Upper lobe of left lung (tissue), 6 donors: Measurements from ENCODE around the gene GINS1. TPM values are rescaled to one million over a fixed set of nuclear protein-coding genes. Genes with fewer than 3 reads are reported as not detected.

Experiments used
- ATAC-seq, 2 donors: fragments of 200-7000 bp; cut with Tn5 transposase; one replicate each; pipeline ENCODE4 v1.9.1; 2022; ENCODE audit warnings: mild to moderate bottlenecking in 2 of 2, moderate library complexity in 2 of 2; ENCODE audit not compliant: low FRiP score in 2 of 2
- DNase-seq, 2 donors: peaks; one replicate each; pipeline ENCODE4 v3.0.0-alpha.2; 2019 to 2020
- H3K27ac ChIP-seq, 4 donors: fragments of 200-600 bp; sonication (generic); one replicate each; pipeline ENCODE4 v1.5.1; 2016 to 2019
- H3K27me3 ChIP-seq, 4 donors: fragments of 200-600 bp; sonication (generic); one replicate each; pipeline ENCODE4 v1.5.1; 2017 to 2019
- H3K36me3 ChIP-seq, 4 donors: fragments of 200-600 bp; sonication (generic); one replicate each; pipeline ENCODE4 v1.5.1; 2016 to 2019
- H3K4me1 ChIP-seq, 4 donors: fragments of 200-600 bp; sonication (generic); one replicate each; pipeline ENCODE4 v1.5.1; 2018 to 2019
- H3K4me3 ChIP-seq, 4 donors: fragments of 200-600 bp; sonication (generic); one replicate each; pipeline ENCODE4 v1.5.1; 2017 to 2019; ENCODE audit warnings: mild to moderate bottlenecking in 2 of 4, moderate library complexity in 1 of 4
- H3K9me3 ChIP-seq, 4 donors: fragments of 200-600 bp; sonication (generic); one replicate each; pipeline ENCODE4 v1.5.1; 2018 to 2019
- EP300 ChIP-seq, 4 donors: sonication (generic); formaldehyde crosslinking; IDR thresholded peaks; one replicate each; pipeline ENCODE4 v1.5.1; 2017; ENCODE audit warnings: antibody characterized with exemption in 4 of 4, control low read depth in 2 of 4
- POLR2A ChIP-seq, 4 donors: fragments of 450-650 bp; IDR thresholded peaks; one replicate each; pipeline ENCODE4 v1.5.1; 2016 to 2017; ENCODE audit warnings: antibody characterized with exemption in 4 of 4, mild to moderate bottlenecking in 2 of 4
- POLR2AphosphoS5 ChIP-seq, 2 donors: sonication (generic); formaldehyde crosslinking; IDR thresholded peaks; one replicate each; pipeline ENCODE4 v1.5.1; 2017; ENCODE audit warnings: antibody characterized with exemption in 2 of 2
- WGBS, 2 donors: methylation state at CpG; one replicate each; pipeline ENCODE4 v1.1.5; 2017 to 2018; 5-methylcytosine and 5-hydroxymethylcytosine counted together
- total RNA-seq, 6 donors: library from RNA; depleted of rRNA in 4 of 6; stranded (reverse); fragments of >200 nt in 4 of 6; gene quantifications; one replicate each; pipeline versions ENCODE4 v1.1.0 to v1.2.1, GENCODE V29; 2016 to 2021
- TF ChIP-seq, protein P1 (sequence below), 6 experiments: fragments of 450-650 bp in 4 of 6; fragments of 200-600 bp in 2 of 6; sonication (generic) in 2 of 6; IDR thresholded peaks; one replicate each; pipeline ENCODE4 v1.5.1; 2016 to 2019; ENCODE audit warnings: antibody characterized with exemption in 6 of 6
- donor health status: DM: no; HTN: no; CAD: no; lungs with moderate emphysema.
- donor health status: DM: no; HTN: yes; CAD: no; lungs with severe emphysema.

GINS1 gene
- total RNA-seq, 6 donors from 2014 or later, result under 0.01 to 1.8 (median 0.77) TPM

DNA sequence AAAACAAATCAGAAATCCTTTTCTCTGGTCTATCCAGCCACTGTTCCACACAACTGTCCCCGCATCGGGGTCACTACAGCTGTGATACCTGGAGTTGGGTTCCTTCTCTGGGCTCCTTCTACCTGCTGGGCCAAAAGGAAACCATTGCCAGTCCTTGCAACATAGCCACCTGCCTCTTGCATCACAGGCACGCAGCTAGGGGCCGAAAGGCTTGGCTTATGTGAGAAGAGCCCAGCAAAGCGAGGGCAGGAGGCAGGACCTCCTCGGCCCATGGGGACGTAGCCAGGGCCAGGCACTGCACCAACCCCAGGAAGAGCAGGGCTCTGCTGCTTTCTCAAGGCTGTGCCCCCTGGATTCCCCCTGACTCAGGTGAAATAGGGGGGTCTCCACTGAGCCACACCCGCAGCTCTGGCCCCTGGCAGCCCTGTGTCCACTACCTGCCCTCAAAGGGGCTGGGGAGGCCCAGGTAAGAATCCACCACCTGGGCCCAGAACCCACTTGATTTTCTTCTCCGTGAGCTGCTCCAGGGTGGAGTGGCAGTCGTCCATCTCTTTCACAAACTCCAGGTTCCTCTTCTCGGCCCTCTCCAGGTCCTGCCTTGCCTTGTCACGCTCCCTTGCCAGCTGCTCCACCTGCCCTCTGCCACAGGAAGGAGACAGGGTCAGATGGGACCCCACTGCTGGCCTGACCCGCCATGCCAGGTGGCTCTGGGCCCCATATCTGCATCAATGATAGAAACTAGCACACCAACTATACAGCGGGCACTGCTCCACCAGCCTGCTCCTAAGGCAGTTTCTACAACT, 88.9 kb downstream of the GINS1 start:
- WGBS, 2 donors, result 87 to 88% methylated on average over 9 to 14 of the region's 14 CpGs
- DNase-seq, result peak in 1 of 2 donors; percentile 40
- Histone ChIP-seq H3K27me3 (no peaks in the 10 kb centered on the region), H3K4me3 (no peak overlapping the region), H3K27ac (no peak overlapping the region), H3K4me1 (no peaks in the 10 kb centered on the region), H3K36me3 (peaks cover 0 to 5% (median 0%) of the 10 kb centered on the region in 4 donors), H3K9me3 (no peaks in the 10 kb centered on the region)
- no peak for TF ChIP-seq POLR2AphosphoS5 (IDR thresholded peaks at IDR 0.05)
- TF ChIP-seq, protein P1, sequence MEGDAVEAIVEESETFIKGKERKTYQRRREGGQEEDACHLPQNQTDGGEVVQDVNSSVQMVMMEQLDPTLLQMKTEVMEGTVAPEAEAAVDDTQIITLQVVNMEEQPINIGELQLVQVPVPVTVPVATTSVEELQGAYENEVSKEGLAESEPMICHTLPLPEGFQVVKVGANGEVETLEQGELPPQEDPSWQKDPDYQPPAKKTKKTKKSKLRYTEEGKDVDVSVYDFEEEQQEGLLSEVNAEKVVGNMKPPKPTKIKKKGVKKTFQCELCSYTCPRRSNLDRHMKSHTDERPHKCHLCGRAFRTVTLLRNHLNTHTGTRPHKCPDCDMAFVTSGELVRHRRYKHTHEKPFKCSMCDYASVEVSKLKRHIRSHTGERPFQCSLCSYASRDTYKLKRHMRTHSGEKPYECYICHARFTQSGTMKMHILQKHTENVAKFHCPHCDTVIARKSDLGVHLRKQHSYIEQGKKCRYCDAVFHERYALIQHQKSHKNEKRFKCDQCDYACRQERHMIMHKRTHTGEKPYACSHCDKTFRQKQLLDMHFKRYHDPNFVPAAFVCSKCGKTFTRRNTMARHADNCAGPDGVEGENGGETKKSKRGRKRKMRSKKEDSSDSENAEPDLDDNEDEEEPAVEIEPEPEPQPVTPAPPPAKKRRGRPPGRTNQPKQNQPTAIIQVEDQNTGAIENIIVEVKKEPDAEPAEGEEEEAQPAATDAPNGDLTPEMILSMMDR (IDR thresholded peaks at IDR 0.05), result no peak
- TF ChIP-seq EP300 (IDR thresholded peaks at IDR 0.05), result no peak
- ATAC-seq, result no peak

DNA sequence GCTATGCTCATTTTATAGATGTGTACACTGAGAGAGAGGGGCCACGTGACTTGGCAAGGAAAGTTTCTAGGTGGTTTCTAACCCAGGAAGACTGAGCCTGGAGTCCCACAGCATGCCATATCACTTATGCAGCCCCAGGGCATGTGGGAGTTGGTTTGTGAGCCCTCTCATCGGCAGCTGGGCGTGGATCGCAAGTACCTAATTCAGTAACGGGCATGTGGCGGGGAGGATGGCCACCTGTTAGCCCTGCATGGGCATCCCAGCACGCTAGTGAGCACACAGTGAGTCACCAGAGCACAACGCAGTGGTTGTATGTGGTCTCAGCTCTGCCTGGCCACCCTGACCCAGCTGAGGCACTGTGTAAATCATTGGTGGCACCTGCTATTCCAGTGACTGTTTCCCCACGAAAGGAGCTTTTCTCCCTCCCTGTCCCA, 89.5 kb downstream of the GINS1 start:
- Histone ChIP-seq H3K36me3 (peaks cover 0 to 5% (median 0%) of the 10 kb centered on the region in 4 donors), H3K27ac (no peak overlapping the region), H3K4me3 (no peak overlapping the region), H3K27me3 (no peaks in the 10 kb centered on the region), H3K4me1 (no peaks in the 10 kb centered on the region), H3K9me3 (no peaks in the 10 kb centered on the region)
- ATAC-seq (no peak), DNase-seq (peak in 1 of 2 donors; percentile 27)
- 80 to 92% methylated on average over 9 of the region's 9 CpGs for WGBS, 2 donors
- TF ChIP-seq POLR2AphosphoS5 (IDR thresholded peaks at IDR 0.05) (no peak), POLR2A (IDR thresholded peaks at IDR 0.05) (no peak), EP300 (IDR thresholded peaks at IDR 0.05) (no peak)
- TF ChIP-seq, protein P1 (IDR thresholded peaks at IDR 0.05), result no peak

DNA sequence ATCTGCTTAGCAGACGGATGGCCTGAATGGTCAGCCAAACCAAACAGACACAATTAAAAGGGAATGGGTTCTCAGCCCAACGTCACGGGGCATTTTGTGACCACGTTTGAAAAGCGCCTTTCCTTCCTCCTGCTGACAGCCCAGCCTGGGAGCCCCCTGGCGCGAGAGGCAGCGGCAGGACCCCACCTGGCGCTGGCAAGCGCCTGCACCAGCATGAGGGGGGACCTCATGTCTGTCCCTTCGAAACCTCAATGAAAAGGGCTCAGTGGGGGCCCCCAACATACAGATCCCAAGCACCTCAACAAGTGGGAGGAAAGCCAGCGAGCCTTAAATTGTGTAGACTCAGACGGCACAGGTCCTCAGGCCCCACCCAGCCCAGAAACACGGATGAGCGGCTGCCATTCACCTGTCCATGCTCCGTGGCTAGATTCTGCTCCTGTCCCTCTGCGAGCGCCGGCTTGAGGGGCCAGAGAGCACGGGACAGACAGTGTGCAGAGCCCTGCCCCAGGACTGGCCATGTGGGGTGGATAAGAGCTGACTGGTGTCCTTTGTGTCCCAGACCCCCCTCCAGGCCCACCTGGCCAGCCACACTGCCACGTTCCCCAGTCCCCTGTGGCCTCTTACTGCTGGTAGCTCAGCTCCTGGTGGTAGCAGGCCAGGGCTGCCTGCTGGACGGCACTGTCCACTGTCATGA, 90.3 kb downstream of the GINS1 start:
- no peak overlapping the region for H3K4me3 ChIP-seq
- H3K4me1 ChIP-seq, result no peaks in the 10 kb centered on the region
- peak in 1 of 2 donors; percentile 53 for DNase-seq
- H3K27ac ChIP-seq, result no peak overlapping the region
- peaks cover 0 to 5% (median 0%) of the 10 kb centered on the region in 4 donors for H3K36me3 ChIP-seq
- no peak for ATAC-seq
- H3K27me3 ChIP-seq, result no peaks in the 10 kb centered on the region
- H3K9me3 ChIP-seq, result no peaks in the 10 kb centered on the region
- no peak for TF ChIP-seq EP300 (IDR thresholded peaks at IDR 0.05)
- 91 to 95% methylated on average over 7 to 22 of the region's 22 CpGs for WGBS, 2 donors

Other genes starting within 250 kb of the GINS1 start
- 100 to 1,000 TPM in 2 of 6 donors, 10 to 100 TPM in 4; 53.7 to 170 (median 81.7) TPM for gene ENTPD6, start 212.0 kb upstream of the GINS1 start, total RNA-seq
- 100 to 1,000 TPM in 3 of 6 donors, 10 to 100 TPM in 3; 59.4 to 128 (median 98.4) TPM for gene PYGB, start 159.6 kb upstream of the GINS1 start, total RNA-seq
- gene ABHD12, start 16.8 kb upstream of the GINS1 start, total RNA-seq, result 100 to 1,000 TPM in 1 of 6 donors, 10 to 100 TPM in 5; 38.3 to 132 (median 74.5) TPM
- 10 to 100 TPM; 10.2 to 47.1 (median 20.3) TPM for gene NINL, start 177.9 kb downstream of the GINS1 start, total RNA-seq
- gene NANP, start 216.3 kb downstream of the GINS1 start, total RNA-seq, result 1 to 10 TPM; 1.0 to 7.0 (median 4.7) TPM